DND-41 (cell line): ENCODE measurements around the gene ASXL1.
A peak's percentile ranks its signal among the peaks of the same experiment; 100 is the strongest.

Experiments
- ATAC-seq: fragments of 200-7000 bp; cut with Tn5 transposase; 3 replicates; pipeline ENCODE4 v1.9.1; 2021; ENCODE audit warnings: low read depth; ENCODE audit not compliant: insufficient read depth
- DNase-seq: peaks from one replicate; pipeline ENCODE4 v3.0.0-alpha.2; 2020
- H2AFZ ChIP-seq: 2 replicates; pipeline ENCODE4 v1.6.0; 2012; ENCODE audit warnings: low read depth, low read length
- H3K27ac ChIP-seq: 2 replicates; pipeline ENCODE4 v1.5.1; 2012; ENCODE audit warnings: low read length, inconsistent platforms
- H3K27me3 ChIP-seq: fragments of 200-600 bp; sonication (generic); 2 replicates; pipeline ENCODE4 v1.6.0; 2012; ENCODE audit warnings: low read length, mild to moderate bottlenecking, inconsistent platforms; ENCODE audit not compliant: insufficient read depth, poor library complexity
- H3K36me3 ChIP-seq: 2 replicates; pipeline ENCODE4 v1.5.1; 2012; ENCODE audit warnings: low read length, inconsistent platforms; ENCODE audit not compliant: insufficient read depth
- H3K4me1 ChIP-seq: 2 replicates; pipeline ENCODE4 v1.5.1; 2012; ENCODE audit warnings: mild to moderate bottlenecking, low read length; ENCODE audit not compliant: insufficient read depth
- H3K4me2 ChIP-seq: 2 replicates; pipeline ENCODE4 v1.6.0; 2012; ENCODE audit warnings: mild to moderate bottlenecking, moderate library complexity, low read length, inconsistent platforms; ENCODE audit not compliant: insufficient read depth
- H3K4me3 ChIP-seq, 2 experiments: fragments of 200-600 bp in 1 of 2; shearing (Covaris generic) in 1 of 2; 2 replicates each; pipeline ENCODE4 v1.5.1; 2012 to 2016; ENCODE audit warnings: inconsistent platforms in 2 of 2, low read length in 2 of 2, mild to moderate bottlenecking in 2 of 2, low read depth in 1 of 2, moderate library complexity in 1 of 2
- H3K79me2 ChIP-seq: 2 replicates; pipeline ENCODE4 v1.6.0; 2012; ENCODE audit warnings: low read length, inconsistent platforms; ENCODE audit not compliant: insufficient read depth
- H3K9ac ChIP-seq: 2 replicates; pipeline ENCODE4 v1.6.0; 2012; ENCODE audit warnings: low read depth, mild to moderate bottlenecking, inconsistent platforms, low read length, moderate library complexity
- H3K9me3 ChIP-seq: 2 replicates; pipeline ENCODE4 v1.5.1; 2012; ENCODE audit warnings: low read length, moderate library complexity, mild to moderate bottlenecking, inconsistent platforms; ENCODE audit not compliant: insufficient read depth, severe bottlenecking
- H4K20me1 ChIP-seq: 2 replicates; pipeline ENCODE4 v1.6.0; 2012; ENCODE audit warnings: low read length; ENCODE audit not compliant: insufficient read depth
- EZH2 ChIP-seq: IDR thresholded peaks from 3 replicates; pipeline ENCODE4 v1.6.1; 2012; ENCODE audit warnings: borderline replicate concordance, low read depth, mild to moderate bottlenecking, moderate library complexity, low read length, inconsistent platforms; ENCODE audit not compliant: severe bottlenecking
- TF ChIP-seq, protein P1 (sequence below): IDR thresholded peaks from 2 replicates; pipeline ENCODE4 v1.5.1; 2012; ENCODE audit warnings: borderline replicate concordance, low read length, moderate library complexity, mild to moderate bottlenecking; ENCODE audit not compliant: poor library complexity, severe bottlenecking; ENCODE audit errors: extremely low read depth

Gene ASXL1

DNA sequence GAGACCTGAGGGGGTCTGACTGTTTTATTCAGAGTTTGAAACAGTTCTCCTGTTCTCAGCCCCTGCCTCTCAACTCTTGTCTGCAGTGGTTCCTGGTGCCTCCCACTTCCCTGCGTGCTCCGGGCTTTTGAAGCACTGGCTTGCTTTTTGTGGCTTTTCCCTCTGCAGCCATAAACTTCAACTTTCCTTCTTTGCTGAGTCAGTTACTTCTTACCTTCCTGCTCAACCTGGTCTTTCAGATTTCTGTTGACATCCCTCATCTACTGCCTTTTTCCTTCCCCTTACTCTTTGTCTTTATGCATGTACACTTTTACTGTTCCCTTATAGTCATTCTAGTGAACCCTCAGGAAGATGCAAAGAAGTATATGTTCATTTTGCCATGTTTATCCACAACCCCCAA lies 57.4 kb downstream of the ASXL1 start:
- Histone ChIP-seq H3K9ac (no peak overlapping the region), H3K4me2 (no peak overlapping the region), H3K4me1 (no peaks in the 10 kb centered on the region), H3K79me2 (peaks cover 97% of the 10 kb centered on the region), H3K36me3 (peaks cover 21% of the 10 kb centered on the region; the same call in 1 of the 2 replicates), H3K4me3 (no peak overlapping the region), H4K20me1 (peaks cover 54% of the 10 kb centered on the region), H3K9me3 (no peaks in the 10 kb centered on the region), H3K27ac (no peak overlapping the region), H3K27me3 (no peaks in the 10 kb centered on the region), H2AFZ (no peak overlapping the region)
- no peak for DNase-seq
- TF ChIP-seq, protein P1, sequence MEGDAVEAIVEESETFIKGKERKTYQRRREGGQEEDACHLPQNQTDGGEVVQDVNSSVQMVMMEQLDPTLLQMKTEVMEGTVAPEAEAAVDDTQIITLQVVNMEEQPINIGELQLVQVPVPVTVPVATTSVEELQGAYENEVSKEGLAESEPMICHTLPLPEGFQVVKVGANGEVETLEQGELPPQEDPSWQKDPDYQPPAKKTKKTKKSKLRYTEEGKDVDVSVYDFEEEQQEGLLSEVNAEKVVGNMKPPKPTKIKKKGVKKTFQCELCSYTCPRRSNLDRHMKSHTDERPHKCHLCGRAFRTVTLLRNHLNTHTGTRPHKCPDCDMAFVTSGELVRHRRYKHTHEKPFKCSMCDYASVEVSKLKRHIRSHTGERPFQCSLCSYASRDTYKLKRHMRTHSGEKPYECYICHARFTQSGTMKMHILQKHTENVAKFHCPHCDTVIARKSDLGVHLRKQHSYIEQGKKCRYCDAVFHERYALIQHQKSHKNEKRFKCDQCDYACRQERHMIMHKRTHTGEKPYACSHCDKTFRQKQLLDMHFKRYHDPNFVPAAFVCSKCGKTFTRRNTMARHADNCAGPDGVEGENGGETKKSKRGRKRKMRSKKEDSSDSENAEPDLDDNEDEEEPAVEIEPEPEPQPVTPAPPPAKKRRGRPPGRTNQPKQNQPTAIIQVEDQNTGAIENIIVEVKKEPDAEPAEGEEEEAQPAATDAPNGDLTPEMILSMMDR: no peak
- no peak for TF ChIP-seq EZH2
- ATAC-seq: peak; percentile 33; the same call in 1 of the 3 replicates

DNA sequence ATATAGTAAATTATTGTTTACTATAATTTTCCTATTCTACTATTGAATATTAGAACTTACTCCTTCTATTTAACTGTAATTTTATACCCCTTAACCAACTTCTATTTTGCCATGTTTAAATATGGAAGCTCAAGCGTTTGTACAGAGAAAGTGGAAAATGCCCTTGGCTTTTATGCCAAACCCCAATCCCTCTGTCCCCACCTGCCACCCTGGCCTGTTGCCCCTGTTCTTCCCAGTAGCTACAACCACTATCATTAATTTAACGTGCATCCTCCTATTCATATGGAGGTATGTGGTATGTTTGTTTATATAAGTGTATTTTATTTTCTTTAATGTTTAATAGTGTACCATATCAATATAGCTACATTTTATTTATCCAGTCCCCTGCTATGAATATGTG lies 58.1 kb downstream of the ASXL1 start:
- Histone ChIP-seq H3K36me3 (peaks cover 20% of the 10 kb centered on the region; the same call in 1 of the 2 replicates), H3K27ac (no peak overlapping the region), H2AFZ (no peak overlapping the region), H3K4me1 (no peaks in the 10 kb centered on the region), H3K4me2 (no peak overlapping the region), H3K9me3 (no peaks in the 10 kb centered on the region), H3K27me3 (no peaks in the 10 kb centered on the region), H3K4me3 (no peak overlapping the region), H4K20me1 (peaks cover 52% of the 10 kb centered on the region), H3K79me2 (peaks cover 95% of the 10 kb centered on the region), H3K9ac (no peak overlapping the region)
- ATAC-seq (no peak), DNase-seq (no peak)
- TF ChIP-seq EZH2: no peak
- TF ChIP-seq, protein P1: no peak

DNA sequence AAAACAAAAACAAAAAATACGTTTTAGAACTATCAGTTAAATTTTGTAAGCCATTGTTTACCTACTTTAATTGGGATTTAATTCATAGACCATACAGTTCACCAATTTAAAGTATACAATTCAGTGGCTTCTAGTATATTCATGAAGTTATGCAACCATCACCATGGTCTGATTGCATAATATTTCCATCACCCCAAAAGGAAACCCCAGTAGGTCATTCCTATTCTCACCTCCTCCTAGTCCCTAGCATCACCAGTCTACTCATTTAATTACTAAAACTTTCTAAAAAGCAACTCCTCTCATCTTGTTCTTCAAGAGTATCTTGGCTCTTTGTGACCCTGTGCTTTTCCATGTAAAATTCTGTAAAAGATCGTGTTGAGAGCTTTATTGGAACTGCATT lies 60.2 kb downstream of the ASXL1 start:
- H3K9ac ChIP-seq: no peak overlapping the region
- H3K36me3 ChIP-seq: peaks cover 5% of the 10 kb centered on the region; the same call in 1 of the 2 replicates
- H3K4me1 ChIP-seq: no peaks in the 10 kb centered on the region
- no peaks in the 10 kb centered on the region for H3K9me3 ChIP-seq
- DNase-seq: no peak
- peaks cover 35% of the 10 kb centered on the region for H4K20me1 ChIP-seq
- H3K4me2 ChIP-seq: no peak overlapping the region
- H2AFZ ChIP-seq: no peak overlapping the region
- peaks cover 91% of the 10 kb centered on the region for H3K79me2 ChIP-seq
- ATAC-seq: no peak
- no peak for TF ChIP-seq EZH2
- TF ChIP-seq, protein P1: no peak
- H3K27ac ChIP-seq: no peak overlapping the region
- no peaks in the 10 kb centered on the region for H3K27me3 ChIP-seq
- H3K4me3 ChIP-seq: no peak overlapping the region

DNA sequence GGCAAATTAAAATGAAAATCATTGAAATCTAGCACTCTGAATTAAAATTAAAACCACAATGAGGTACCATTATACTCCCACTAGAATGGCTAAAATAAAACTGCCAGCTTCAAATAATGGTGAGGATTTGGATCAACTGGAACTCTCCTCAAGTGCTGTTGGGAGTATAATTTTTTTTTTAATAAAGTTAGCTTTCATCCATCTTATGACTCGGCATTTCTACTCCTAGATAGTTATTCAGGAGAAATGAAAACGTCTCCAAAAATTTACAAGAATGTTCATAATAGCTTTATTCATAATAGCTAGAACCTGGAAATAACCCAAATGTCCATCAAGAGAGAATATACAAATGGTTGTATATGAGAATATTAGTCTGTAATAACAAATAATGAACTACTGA lies 63.2 kb downstream of the ASXL1 start:
- H3K27me3 ChIP-seq: no peaks in the 10 kb centered on the region
- no peaks in the 10 kb centered on the region for H3K9me3 ChIP-seq
- ATAC-seq (no peak), DNase-seq (no peak)
- no peak overlapping the region for H2AFZ ChIP-seq
- H3K9ac ChIP-seq: no peak overlapping the region
- H3K79me2 ChIP-seq: peaks cover 92% of the 10 kb centered on the region
- H3K36me3 ChIP-seq: peaks cover 12% of the 10 kb centered on the region
- no peak overlapping the region for H3K4me3 ChIP-seq
- peaks cover 27% of the 10 kb centered on the region; the same call in 1 of the 2 replicates for H4K20me1 ChIP-seq
- TF ChIP-seq, protein P1: no peak
- TF ChIP-seq EZH2: no peak
- H3K4me1 ChIP-seq: no peaks in the 10 kb centered on the region
- no peak overlapping the region for H3K4me2 ChIP-seq
- no peak overlapping the region for H3K27ac ChIP-seq
